Stimulated activated naive CD8-positive, alpha-beta T cell treated with anti-CD3 and anti-CD28 coated beads, Interleukin-15, Interleukin-2, amounts not matched to agents 100 ng/mL and 50 ng/mL, for 24 hours (primary cell): Measurements from ENCODE around the gene ANKRD11.
A peak's percentile ranks its signal among the peaks of the same experiment; 100 is the strongest.
"Not testable (repeated sequence)": the region's sequence is repeated elsewhere in the genome, so short reads cannot be mapped to it uniquely, and the experiment has no call there.

Experiments used
- H3K27ac Mint-ChIP-seq: one replicate; pipeline ENCODE4 v1.8.0; 2021; ENCODE audit warnings: mild to moderate bottlenecking, mixed read lengths
- H3K27me3 Mint-ChIP-seq: one replicate; pipeline ENCODE4 v1.8.0; 2021; ENCODE audit warnings: mixed read lengths
- H3K36me3 Mint-ChIP-seq: one replicate; pipeline ENCODE4 v1.8.0; 2021; ENCODE audit warnings: low read depth, mixed read lengths
- H3K4me1 Mint-ChIP-seq: one replicate; pipeline ENCODE4 v1.8.0; 2021; ENCODE audit warnings: low read depth, mixed read lengths
- H3K4me3 Mint-ChIP-seq: one replicate; pipeline ENCODE4 v1.8.0; 2021; ENCODE audit warnings: mild to moderate bottlenecking, mixed read lengths
- H3K9me3 Mint-ChIP-seq: one replicate; pipeline ENCODE4 v1.8.0; 2021; ENCODE audit warnings: mixed read lengths

The ANKRD11 gene

GRCh38 chr16:89304181-89304851, 186.0 kb downstream of the ANKRD11 start:
- H3K36me3 Mint-ChIP-seq = peaks cover 29% of the 10 kb centered on the region
- H3K27ac Mint-ChIP-seq = no peak overlapping the region
- peaks cover 47% of the 10 kb centered on the region for H3K4me1 Mint-ChIP-seq
- no peaks in the 10 kb centered on the region for H3K27me3 Mint-ChIP-seq
- no peak overlapping the region for H3K4me3 Mint-ChIP-seq
- H3K9me3 Mint-ChIP-seq = no peaks in the 10 kb centered on the region

- H3K9me3 Mint-ChIP-seq = no peaks in the 10 kb centered on the region
- H3K4me3 Mint-ChIP-seq = no peak overlapping the region
- peaks cover 29% of the 10 kb centered on the region for H3K36me3 Mint-ChIP-seq
- H3K27ac Mint-ChIP-seq = peak overlapping the region; percentile 48
- peaks cover 44% of the 10 kb centered on the region for H3K4me1 Mint-ChIP-seq
- H3K27me3 Mint-ChIP-seq = no peaks in the 10 kb centered on the region
These were observed 186.7 kb downstream of the ANKRD11 start for GRCh38 chr16:89303617-89304016.

GRCh38 chr16:89300976-89301360, 189.4 kb downstream of the ANKRD11 start:
- Mint-ChIP-seq H3K27ac (peak overlapping the region; percentile 12), H3K9me3 (no peaks in the 10 kb centered on the region), H3K27me3 (no peaks in the 10 kb centered on the region), H3K36me3 (peaks cover 41% of the 10 kb centered on the region), H3K4me1 (peaks cover 52% of the 10 kb centered on the region), H3K4me3 (peak overlapping the region; percentile 15)

GRCh38 chr16:89300311-89300975, 189.9 kb downstream of the ANKRD11 start:
- peaks cover 41% of the 10 kb centered on the region for H3K36me3 Mint-ChIP-seq
- H3K27me3 Mint-ChIP-seq = no peaks in the 10 kb centered on the region
- H3K27ac Mint-ChIP-seq = peak overlapping the region; percentile 12
- H3K4me3 Mint-ChIP-seq = peak overlapping the region; percentile 15
- H3K4me1 Mint-ChIP-seq = peaks cover 52% of the 10 kb centered on the region
- no peaks in the 10 kb centered on the region for H3K9me3 Mint-ChIP-seq

- H3K27ac Mint-ChIP-seq, H3K4me3 Mint-ChIP-seq, H3K9me3 Mint-ChIP-seq, H3K27me3 Mint-ChIP-seq: not testable (repeated sequence)
- H3K36me3 Mint-ChIP-seq = peaks cover 39% of the 10 kb centered on the region
- peaks cover 50% of the 10 kb centered on the region for H3K4me1 Mint-ChIP-seq
These were observed 190.8 kb downstream of the ANKRD11 start for GRCh38 chr16:89299357-89300111.

GRCh38 chr16:89298623-89299225, 191.6 kb downstream of the ANKRD11 start:
- Mint-ChIP-seq H3K36me3 (peaks cover 31% of the 10 kb centered on the region), H3K9me3 (no peaks in the 10 kb centered on the region), H3K27me3 (no peaks in the 10 kb centered on the region), H3K4me3 (no peak overlapping the region), H3K27ac (peak overlapping the region; percentile 41), H3K4me1 (peaks cover 41% of the 10 kb centered on the region)

GRCh38 chr16:89297910-89298545, 192.3 kb downstream of the ANKRD11 start:
- no peak overlapping the region for H3K4me3 Mint-ChIP-seq
- H3K27me3 Mint-ChIP-seq = no peaks in the 10 kb centered on the region
- peaks cover 29% of the 10 kb centered on the region for H3K36me3 Mint-ChIP-seq
- H3K4me1 Mint-ChIP-seq = peaks cover 40% of the 10 kb centered on the region
- no peaks in the 10 kb centered on the region for H3K9me3 Mint-ChIP-seq
- peak overlapping the region; percentile 79 for H3K27ac Mint-ChIP-seq

GRCh38 chr16:89297156-89297874, 193.0 kb downstream of the ANKRD11 start:
- Mint-ChIP-seq H3K4me1 (peaks cover 38% of the 10 kb centered on the region), H3K9me3 (no peaks in the 10 kb centered on the region), H3K36me3 (peaks cover 22% of the 10 kb centered on the region), H3K27ac (peak overlapping the region; percentile 79), H3K27me3 (no peaks in the 10 kb centered on the region), H3K4me3 (no peak overlapping the region)

DNA sequence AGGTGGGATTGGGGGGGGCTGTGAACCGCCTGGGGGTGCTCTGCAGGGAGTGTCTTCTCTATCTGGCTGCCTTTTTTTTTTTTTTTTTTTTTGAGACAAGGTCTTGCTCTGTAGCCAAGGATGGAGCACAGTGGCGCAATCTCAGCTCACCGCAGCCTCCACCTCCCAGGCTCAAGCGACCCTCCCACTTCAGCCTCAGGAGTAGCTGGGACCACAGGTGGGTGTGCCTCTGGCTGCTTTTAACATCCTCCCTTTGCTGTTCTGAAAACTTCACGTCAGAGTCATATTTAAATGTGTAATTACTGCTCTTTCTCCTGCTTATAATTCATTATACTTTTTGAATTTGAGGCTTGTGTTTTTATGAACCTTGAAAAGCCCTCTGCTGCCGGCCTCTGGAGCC, 194.4 kb downstream of the ANKRD11 start:
- Mint-ChIP-seq H3K4me3 (no peak overlapping the region), H3K27me3 (no peaks in the 10 kb centered on the region), H3K27ac (peak overlapping the region; percentile 68), H3K4me1 (peaks cover 38% of the 10 kb centered on the region), H3K36me3 (peaks cover 22% of the 10 kb centered on the region), H3K9me3 (no peaks in the 10 kb centered on the region)

DNA sequence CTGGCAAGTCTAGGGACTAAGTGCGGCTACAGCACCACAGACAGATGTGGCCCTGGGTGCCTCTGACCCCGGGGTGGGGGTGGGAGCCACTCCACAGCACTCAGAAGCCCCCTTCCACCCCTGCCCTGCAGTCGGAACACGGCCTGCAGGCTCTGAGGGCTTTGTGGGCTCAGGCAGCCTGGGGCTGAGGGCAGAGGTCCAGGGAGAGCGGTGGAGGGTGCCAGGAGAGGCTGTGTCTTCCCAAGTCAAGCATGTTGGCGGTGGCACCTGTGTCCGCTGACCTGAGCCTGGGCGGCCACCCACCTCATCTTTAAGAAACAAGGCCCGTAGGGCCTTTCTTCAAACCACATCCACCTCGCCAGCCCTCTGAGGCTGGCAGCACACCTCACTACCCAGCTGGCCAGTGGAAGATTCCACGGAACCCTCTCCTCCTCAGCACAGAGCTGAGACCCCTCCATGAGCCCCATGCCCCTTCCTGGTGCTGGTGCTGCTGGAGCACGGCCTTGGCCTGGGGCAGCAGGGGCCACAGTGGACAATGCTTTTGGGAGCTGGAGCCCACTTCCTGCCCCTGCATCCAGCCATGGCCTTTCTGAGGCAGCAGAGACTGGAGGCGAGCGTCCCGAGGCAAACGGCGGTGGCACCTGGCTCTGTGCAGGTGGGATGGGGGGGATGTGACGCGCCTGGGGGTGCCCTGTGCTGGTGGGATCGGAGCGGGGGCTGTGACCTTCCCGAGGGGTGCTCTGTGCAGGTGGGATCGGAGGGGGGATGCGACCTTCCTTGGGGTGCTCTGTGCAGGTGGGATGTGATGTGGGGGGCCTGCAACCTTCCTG, 195.1 kb downstream of the ANKRD11 start:
- Mint-ChIP-seq H3K4me1 (peaks cover 32% of the 10 kb centered on the region), H3K36me3 (peaks cover 22% of the 10 kb centered on the region), H3K9me3 (no peaks in the 10 kb centered on the region), H3K27ac (no peak overlapping the region), H3K4me3 (no peak overlapping the region), H3K27me3 (no peaks in the 10 kb centered on the region)

DNA sequence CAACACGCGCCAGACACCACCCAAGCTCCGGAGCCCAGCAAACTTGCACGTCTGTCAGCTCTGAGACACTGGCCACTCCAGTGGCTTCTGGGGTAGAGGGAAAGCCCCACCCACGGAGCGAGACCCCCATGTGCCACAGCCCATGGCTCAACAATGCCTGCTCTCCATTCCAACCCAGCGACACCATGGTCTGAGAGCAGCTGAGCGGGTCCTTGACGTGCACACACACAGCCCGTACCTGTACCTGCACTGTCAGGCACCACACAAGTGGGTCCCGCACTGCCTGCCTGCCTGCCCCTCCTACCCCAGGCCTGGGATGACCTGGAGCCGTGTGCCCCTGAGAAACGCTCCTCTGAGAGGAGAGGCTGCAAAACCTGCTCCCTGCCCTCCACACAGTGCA, 195.9 kb downstream of the ANKRD11 start:
- no peaks in the 10 kb centered on the region for H3K27me3 Mint-ChIP-seq
- peak overlapping the region; percentile 50 for H3K27ac Mint-ChIP-seq

GRCh38 chr16:89293276-89294143, 196.9 kb downstream of the ANKRD11 start:
- Mint-ChIP-seq H3K27ac (no peak overlapping the region), H3K27me3 (no peaks in the 10 kb centered on the region)

More for the DNA sequence above, 195.9 kb downstream of the ANKRD11 start:
- H3K4me1 Mint-ChIP-seq = peaks cover 32% of the 10 kb centered on the region
- peaks cover 22% of the 10 kb centered on the region for H3K36me3 Mint-ChIP-seq
- no peak overlapping the region for H3K4me3 Mint-ChIP-seq
- H3K9me3 Mint-ChIP-seq = no peaks in the 10 kb centered on the region

More at GRCh38 chr16:89293276-89294143, 196.9 kb downstream of the ANKRD11 start:
- no peak overlapping the region for H3K4me3 Mint-ChIP-seq
- no peaks in the 10 kb centered on the region for H3K9me3 Mint-ChIP-seq
- peaks cover 19% of the 10 kb centered on the region for H3K36me3 Mint-ChIP-seq
- peaks cover 27% of the 10 kb centered on the region for H3K4me1 Mint-ChIP-seq
